Measurements from ENCODE around the gene FGF18. TPM values are rescaled to one million over a fixed set of nuclear protein-coding genes. Genes with fewer than 3 reads are reported as not detected.

Gene FGF18
- total and polyA plus RNA-seq, 3 donors from 2014 or later = 0.68 to 1.6 (median 0.79) TPM

GRCh38 chr5:171437286-171437821 lies 17.9 kb downstream of the FGF18 start:
- TF ChIP-seq POLR2A (IDR thresholded peaks at IDR 0.05) = no peak
- TF ChIP-seq, protein P1, sequence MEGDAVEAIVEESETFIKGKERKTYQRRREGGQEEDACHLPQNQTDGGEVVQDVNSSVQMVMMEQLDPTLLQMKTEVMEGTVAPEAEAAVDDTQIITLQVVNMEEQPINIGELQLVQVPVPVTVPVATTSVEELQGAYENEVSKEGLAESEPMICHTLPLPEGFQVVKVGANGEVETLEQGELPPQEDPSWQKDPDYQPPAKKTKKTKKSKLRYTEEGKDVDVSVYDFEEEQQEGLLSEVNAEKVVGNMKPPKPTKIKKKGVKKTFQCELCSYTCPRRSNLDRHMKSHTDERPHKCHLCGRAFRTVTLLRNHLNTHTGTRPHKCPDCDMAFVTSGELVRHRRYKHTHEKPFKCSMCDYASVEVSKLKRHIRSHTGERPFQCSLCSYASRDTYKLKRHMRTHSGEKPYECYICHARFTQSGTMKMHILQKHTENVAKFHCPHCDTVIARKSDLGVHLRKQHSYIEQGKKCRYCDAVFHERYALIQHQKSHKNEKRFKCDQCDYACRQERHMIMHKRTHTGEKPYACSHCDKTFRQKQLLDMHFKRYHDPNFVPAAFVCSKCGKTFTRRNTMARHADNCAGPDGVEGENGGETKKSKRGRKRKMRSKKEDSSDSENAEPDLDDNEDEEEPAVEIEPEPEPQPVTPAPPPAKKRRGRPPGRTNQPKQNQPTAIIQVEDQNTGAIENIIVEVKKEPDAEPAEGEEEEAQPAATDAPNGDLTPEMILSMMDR (IDR thresholded peaks at IDR 0.05) = no peak
- no peaks in the 10 kb centered on the region for H3K9me3 ChIP-seq
- H3K4me1 ChIP-seq = no peaks in the 10 kb centered on the region
- H3K27ac ChIP-seq = no peak overlapping the region
- H3K4me3 ChIP-seq = no peak overlapping the region
- 87 to 90% methylated on average over 14 of the region's 14 CpGs for WGBS, 2 donors
- H3K36me3 ChIP-seq (ENCODE audit: low read depth, missing control alignments) = no peaks in the 10 kb centered on the region
- no peaks in the 10 kb centered on the region for H3K27me3 ChIP-seq
- no peak for DNase-seq
- intact Hi-C loops (cut with DNase I; ENCODE audit: low total_unique reads) = no loop called here

DNA sequence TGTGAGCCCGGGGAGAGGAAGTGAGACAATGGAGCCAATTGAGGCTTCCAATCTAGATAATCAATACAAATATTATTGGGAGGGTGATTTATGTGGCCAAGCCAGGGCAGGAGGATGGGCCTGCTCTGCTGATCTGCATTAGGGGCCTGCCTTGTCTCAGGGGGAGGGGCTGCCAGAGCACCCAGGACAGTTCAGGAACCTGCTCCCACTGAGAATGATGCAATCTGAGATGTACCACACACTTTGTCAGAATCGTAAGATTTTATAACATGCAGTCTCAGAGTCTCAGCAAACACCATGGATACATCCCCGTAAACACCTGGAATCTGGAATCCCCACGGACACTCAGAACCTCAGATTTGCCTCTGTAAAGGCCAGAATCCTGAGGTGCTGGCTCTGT lies 19.3 kb downstream of the FGF18 start:
- Histone ChIP-seq H3K4me3 (no peak overlapping the region), H3K36me3 (ENCODE audit: low read depth, missing control alignments) (no peaks in the 10 kb centered on the region), H3K27ac (no peak overlapping the region), H3K4me1 (no peaks in the 10 kb centered on the region), H3K27me3 (no peaks in the 10 kb centered on the region), H3K9me3 (no peaks in the 10 kb centered on the region)
- intact Hi-C loops (cut with DNase I; ENCODE audit: low total_unique reads) = no loop called here
- WGBS, 2 donors = 72 to 88% methylated on average over 3 to 4 of the region's 4 CpGs
- TF ChIP-seq POLR2A (IDR thresholded peaks at IDR 0.05) = no peak
- TF ChIP-seq, protein P1 (IDR thresholded peaks at IDR 0.05) = no peak
- no peak for DNase-seq

DNA sequence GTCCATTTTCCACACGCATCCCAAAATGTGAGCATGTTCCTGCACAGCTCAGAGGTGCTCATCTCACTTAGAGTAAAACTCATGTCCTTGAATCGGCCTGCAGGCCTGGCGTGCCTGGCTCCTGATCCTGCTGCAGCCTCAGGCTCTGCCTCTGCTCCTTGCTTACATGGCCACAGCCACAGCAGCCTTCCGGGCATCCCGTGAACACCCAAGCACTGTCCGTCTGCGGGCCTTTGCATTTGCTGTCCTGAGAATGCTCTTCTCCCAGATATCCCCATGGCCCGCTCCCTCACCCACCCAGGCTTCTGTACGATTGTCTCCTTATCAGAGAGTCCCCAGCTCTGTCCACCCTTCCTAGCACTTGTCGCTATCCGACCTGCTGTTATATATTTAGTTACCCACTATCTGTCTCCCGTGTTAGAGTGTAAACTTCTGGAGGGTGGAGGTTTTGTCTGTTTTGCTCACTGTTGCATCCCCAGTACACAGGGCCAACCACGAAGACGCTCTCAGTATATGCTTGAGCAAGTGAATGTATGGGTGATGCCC lies 21.9 kb downstream of the FGF18 start:
- Histone ChIP-seq H3K36me3 (ENCODE audit: low read depth, missing control alignments) (no peaks in the 10 kb centered on the region), H3K9me3 (no peaks in the 10 kb centered on the region), H3K27ac (no peak overlapping the region), H3K4me1 (no peaks in the 10 kb centered on the region), H3K27me3 (no peaks in the 10 kb centered on the region), H3K4me3 (no peak overlapping the region)
- no peak for TF ChIP-seq POLR2A (IDR thresholded peaks at IDR 0.05)
- TF ChIP-seq, protein P1 (IDR thresholded peaks at IDR 0.05) = no peak
- intact Hi-C loops (cut with DNase I; ENCODE audit: low total_unique reads) = no loop called here
- DNase-seq = no peak
- 79 to 86% methylated on average over 11 to 14 of the region's 14 CpGs for WGBS, 2 donors

- no peak overlapping the region for H3K27ac ChIP-seq
- DNase-seq = no peak
- no peaks in the 10 kb centered on the region for H3K9me3 ChIP-seq
- no peaks in the 10 kb centered on the region for H3K27me3 ChIP-seq
- WGBS, 2 donors = 76 to 80% methylated on average over 7 to 13 of the region's 13 CpGs
- intact Hi-C loops (cut with DNase I; ENCODE audit: low total_unique reads) = loop anchor here (2.0 kb wide), 1 partner anchor 32 kb away; no protein-coding TSS in a partner anchor
- TF ChIP-seq, protein P1 (IDR thresholded peaks at IDR 0.05) = no peak
- no peak for TF ChIP-seq POLR2A (IDR thresholded peaks at IDR 0.05)
- no peak overlapping the region for H3K4me3 ChIP-seq
- no peaks in the 10 kb centered on the region for H3K36me3 ChIP-seq (ENCODE audit: low read depth, missing control alignments)
- no peaks in the 10 kb centered on the region for H3K4me1 ChIP-seq
These were observed 23.0 kb downstream of the FGF18 start for GRCh38 chr5:171442287-171443042.
